ENCODE data around the gene CORO7. TPM values are rescaled to one million over a fixed set of nuclear protein-coding genes. Genes with fewer than 3 reads are reported as not detected.
A peak's percentile ranks its signal among the peaks of the same experiment; 100 is the strongest.

CORO7 gene
- total RNA-seq, 2 donors from 2014 or later, result 28.5 to 29.5 TPM

DNA sequence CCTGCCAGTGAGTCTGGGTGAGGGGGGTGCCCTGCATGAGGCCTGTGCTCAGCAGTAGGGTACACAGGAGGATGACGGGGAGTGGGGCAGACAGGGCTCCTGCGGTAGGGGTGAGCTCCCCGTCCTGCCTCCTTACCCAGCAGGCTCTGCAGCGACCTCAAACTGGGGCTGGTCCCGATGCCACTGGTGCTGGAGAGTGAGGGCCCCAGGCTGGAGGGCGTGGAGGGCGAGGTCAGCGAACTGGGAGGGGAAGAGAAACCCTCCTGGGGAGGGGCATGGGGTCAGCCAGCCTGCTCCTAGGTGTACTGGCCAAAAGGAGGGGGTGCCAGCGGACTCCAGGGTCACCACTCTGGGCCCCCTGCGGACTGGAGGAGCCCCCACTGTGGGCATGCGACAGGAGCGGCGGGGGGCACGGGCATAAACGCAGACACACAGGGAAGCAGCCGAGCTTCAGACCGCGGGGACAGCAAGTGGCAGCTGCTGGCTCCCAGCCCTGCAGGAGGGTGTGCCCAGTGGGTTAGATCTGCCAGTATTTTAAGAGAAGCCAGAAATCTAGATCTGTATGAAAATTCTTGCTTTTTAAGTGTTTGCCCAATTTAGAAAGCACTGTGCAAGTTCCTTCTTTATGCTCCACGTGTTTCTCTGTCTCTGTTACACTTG is 53.8 kb downstream of the CORO7 start:
- intact Hi-C loops (cut with DNase I), result no loop called here
- DNase-seq (ENCODE audit: low spot score), result no peak

DNA sequence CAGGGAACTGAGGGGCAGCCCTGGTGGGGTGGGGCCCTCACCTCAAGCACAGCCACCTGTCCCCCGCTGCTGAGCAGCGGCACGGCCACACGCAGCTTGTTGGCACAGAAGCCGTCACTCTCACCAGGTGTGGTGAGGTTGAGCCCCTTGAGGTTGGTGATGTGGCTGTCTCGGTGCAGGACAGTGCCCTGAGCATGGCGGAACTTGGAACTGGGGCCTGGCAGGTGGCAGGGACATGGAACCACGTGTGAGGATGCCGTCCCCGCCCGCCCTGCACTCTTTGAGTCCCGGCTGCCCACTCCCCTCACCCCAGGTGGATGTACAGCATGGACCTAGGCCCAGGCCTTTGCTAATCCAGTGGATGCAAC is 54.5 kb downstream of the CORO7 start:
- intact Hi-C loops (cut with DNase I), result no loop called here
- no peak for DNase-seq (ENCODE audit: low spot score)

DNA sequence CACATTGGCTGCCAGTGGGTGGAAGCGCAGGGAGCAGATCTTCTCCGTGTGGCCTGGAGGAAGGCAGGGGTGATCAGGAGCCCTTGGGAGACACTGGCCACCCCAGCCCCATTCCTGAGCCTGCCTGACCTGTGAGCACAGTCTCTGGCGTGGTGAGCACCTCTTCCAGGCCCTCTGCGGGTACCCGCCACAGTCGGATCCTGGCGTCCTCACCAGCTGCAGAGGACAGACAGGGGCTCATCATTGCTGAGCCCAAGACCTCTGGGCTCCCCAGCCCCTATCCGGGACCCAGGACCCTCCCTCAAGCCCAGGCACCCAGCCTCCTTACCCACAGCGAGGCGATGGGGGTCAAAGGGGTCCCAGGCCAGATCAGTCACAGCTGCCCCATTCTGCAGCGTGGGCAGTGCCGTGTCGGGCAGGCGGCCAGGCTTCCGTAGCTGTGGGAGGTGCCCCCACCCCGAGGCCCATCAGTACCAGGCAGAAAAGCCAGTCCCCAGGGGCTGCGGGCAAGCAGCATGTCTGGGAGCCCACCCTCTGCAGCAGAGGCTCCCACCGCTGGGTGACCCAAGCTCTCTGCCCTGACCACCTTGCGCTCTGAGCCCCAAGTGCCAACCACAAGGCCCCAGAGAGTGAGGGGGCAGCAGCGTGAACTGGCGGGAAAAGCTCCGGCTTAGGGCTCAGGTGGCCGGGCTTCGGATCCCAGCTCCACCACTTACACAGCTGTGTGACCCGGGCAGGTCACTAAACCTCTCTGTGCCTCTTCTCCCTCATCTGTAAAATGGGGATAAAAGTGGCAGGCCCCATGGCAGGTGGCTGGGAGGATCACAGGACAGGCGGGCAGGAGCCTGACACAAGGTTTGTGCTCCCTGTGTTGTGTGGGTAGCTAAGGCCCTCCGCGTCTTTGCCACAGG is 55.1 kb downstream of the CORO7 start:
- no peak for DNase-seq (ENCODE audit: low spot score)
- intact Hi-C loops (cut with DNase I), result no loop called here

DNA sequence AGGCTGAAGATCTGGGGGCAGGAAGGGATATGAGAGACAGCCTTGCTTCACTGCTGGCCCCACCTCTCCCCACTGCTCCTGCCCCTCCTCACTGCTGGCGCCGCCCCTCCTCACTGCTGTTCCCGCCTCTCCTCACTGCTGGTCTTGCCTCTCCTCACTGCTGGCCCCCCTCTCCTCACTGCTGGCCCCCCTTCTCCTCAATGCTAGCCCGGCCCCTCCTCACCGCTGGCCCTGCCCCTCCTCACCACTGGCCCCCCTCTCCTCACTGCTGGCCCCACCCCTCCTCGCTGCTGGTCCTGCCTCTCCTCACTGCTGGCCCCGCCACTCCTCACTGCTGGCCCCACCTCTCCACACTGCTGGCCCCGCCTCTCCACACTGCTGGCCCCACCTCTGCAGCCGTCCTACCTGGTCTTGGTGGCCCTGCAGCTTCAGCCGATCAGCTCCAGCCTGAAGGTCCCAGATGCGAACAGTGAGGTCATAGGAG is 55.8 kb downstream of the CORO7 start:
- intact Hi-C loops (cut with DNase I), result no loop called here
- no peak for DNase-seq (ENCODE audit: low spot score)

DNA sequence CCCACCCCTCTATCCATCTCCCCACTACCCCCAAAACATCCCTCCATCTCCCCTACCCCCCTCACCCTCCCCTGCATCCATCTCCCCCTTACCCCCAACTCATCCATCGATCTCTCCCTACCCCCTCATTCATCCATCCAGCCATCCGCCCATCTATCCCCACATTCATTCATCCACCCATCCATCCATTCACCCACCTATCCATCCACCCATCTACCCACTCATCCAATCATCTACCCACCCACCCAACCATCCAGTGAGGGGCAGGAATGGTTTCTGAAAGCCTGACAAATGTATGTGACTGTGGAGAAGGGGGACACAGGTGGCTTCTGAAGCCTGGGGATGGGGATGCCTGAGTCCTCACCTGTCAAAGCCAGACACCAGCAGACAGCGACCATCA is 56.5 kb downstream of the CORO7 start:
- DNase-seq (ENCODE audit: low spot score), result no peak
- intact Hi-C loops (cut with DNase I), result loop anchor here in 1 of 2 donors (2.0 kb wide), 1 partner anchor 43 kb away; no protein-coding TSS in a partner anchor

DNA sequence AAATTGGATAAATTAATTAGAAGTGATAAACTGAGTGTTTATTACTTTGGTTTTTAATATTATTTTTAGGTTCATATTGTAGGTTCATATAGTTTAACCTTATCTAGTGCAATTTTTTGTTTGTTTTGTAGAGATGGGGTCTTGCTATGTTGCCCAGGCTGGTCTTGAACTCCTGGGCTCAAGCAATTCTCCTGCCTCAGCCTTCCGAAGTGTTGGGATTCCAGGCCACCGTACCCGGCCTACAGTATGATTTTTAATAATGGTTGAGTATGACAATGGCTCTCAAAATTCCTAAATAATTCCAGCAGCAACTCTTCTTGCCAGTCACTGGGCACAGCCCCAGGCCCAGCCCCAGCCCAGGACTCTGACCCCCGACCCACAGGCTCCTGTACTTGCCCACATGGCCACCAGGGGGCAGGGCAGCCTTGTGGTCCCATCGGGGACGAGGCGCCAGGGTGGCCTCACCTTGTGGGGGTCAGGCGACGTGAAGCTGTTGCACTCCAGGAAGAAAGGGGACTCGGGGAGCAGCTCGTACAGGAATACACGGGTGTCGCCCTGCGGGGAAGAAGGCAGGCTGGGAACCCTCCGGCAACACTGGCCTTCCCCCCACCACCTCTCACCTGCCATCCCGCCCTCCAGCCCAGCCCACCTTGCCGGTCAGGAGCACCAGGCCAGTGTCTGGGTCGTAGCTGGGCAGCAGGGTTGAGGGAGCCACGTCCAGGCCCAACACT is 57.4 kb downstream of the CORO7 start:
- intact Hi-C loops (cut with DNase I), result loop anchor here in 1 of 2 donors (2.0 kb wide), 1 partner anchor 44 kb away; no protein-coding TSS in a partner anchor
- DNase-seq (ENCODE audit: low spot score), result no peak

DNA sequence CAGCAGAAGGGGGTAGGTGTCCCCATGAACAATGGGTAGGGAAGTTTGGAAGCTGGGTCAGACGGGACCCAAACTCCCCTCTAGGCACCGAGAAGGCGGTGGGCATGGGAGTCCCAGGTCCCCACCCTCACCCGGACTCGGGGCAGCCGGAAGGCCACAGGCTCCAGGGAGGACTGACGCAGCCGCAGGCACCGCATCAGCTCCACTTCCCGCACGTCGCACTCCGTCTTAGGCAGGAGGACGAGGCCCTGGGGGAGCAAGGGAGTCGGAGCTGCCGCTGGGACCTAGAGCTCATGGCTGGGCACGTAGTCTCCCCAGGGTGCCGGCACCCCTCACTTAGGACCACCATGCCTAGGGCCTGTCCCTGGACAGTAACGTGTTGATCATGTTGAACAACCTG is 58.2 kb downstream of the CORO7 start:
- intact Hi-C loops (cut with DNase I), result loop anchor here in 1 of 2 donors (2.0 kb wide), 1 partner anchor 45 kb away; no protein-coding TSS in a partner anchor
- no peak for DNase-seq (ENCODE audit: low spot score)

DNA sequence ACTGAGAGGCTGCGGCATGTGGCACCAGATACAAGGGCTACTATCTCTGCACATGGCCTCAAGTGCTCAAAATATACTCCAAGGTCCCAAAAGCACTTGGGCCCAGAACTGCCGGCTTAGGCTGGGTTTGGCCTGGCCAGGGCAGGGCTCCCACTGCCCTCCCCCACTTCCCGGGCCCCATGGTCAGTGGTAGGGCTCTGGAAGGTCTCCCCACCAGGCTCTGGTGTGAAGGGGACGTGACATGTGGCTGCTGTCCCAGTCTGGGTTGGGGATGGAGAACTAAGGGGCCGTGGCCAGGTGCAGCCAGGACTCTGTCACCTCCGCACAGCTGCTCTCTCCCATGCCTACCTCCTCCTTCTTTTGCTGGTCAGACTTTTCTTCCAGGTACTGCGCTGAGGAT is 59.6 kb downstream of the CORO7 start:
- intact Hi-C loops (cut with DNase I), result loop anchor here in 1 of 2 donors (1.0 kb wide), 1 partner anchor 46 kb away; no protein-coding TSS in a partner anchor
- DNase-seq (ENCODE audit: low spot score), result no peak

DNA sequence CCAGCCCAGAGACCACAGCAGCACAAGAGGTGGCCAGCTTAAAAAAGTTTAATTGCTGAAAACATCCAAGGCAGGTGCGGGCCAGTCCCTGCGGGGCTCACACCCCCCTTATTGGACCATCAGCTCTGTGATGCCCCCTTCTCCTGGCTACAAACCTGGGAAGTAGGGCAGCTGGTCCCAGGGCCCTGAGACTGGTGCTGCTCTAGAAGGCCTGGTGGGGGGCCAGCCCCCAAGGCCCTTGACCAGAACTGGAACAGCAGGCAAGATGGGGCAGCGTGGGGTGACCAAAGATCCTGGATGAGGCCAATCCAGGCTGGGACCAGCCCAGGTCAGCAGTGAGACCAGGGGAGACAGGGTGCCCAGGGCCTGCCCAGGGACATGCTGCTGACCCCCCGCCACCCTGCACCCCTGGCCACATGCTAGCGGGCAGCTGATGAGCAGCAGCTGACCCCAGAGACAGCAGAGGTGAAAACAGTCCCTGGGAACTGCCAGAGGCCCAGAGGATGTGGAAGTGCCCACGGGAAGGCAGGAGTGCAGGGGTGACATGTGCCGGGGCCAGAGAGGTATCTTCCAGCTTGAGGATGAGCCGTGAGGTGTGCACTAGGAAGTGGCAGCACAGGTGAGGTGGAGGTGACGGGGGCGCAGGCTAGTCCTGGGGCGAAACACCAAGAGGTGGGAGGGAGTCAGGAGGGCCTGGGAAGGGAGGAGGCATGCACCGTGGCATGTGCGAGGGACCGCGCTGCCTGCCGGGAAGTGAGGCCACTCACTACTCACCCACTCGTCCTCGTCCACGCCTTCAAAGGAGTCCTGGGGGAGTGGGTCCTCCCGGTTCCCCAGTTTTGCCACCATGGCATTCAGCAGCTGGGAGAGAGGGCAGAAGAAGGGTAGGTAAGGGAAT is 61.6 kb downstream of the CORO7 start:
- DNase-seq (ENCODE audit: low spot score), result no peak
- intact Hi-C loops (cut with DNase I), result no loop called here

DNA sequence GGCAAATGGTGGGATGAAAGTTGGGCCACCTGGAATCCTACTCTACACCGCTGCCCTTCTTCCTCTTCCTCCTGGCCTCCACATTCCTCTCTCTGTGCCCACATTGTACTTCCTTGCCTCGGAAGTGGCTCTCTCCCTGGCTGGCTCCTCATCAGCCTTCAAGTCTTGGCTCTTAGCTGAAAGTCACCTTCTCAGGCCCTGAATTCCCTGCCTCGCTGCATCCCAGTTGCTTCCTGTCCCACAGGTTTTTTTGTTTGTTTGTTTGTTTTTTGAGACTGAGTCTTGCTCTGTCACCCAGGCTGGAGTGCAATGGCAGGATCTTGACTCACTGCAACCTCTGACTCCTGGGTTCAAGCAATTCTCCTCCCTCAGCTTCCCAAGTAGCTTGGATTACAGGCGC is 62.7 kb downstream of the CORO7 start:
- intact Hi-C loops (cut with DNase I), result no loop called here

DNA sequence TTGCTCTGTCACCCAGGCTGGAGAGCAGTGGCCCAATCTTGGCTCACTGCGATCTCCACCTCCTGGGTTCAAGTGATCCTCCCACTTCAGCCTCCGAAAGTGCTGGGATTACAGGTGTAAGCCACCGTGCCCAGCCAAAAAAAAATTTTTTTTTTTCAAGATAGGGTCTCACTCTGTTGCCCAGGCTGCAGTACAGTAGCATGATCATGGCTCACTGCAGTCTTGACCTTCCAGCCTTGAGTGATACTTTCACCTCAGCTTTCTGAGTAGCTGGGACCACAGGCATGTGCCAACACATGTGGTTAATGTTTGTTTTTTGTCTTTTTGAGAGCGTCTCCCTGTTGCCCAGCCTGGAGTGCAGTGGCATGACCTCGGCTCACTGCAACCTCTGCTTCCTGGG is 63.6 kb downstream of the CORO7 start:
- no peak for DNase-seq (ENCODE audit: low spot score)
- intact Hi-C loops (cut with DNase I), result no loop called here

More for the DNA sequence above, 62.7 kb downstream of the CORO7 start:
- DNase-seq (ENCODE audit: low spot score), result no peak

DNA sequence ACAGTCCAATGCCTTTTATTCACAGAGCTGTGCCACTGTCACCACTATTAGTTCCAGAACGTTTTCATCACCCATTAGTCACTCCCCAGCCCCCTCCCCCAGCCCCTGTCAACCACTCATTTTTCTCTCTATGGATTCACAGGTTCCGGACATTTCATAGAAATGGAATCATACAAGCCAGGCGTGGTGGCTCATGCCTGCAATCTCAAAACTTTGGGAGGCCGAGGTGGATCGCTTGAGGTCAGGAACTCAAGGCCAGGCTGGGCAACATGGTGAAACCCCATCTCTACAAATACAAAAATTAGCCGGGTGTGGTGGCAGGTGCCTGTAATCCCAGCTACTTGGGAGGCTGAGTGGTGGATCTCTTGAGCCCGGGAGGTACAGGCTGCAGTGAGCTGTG is 64.5 kb downstream of the CORO7 start:
- no peak for DNase-seq (ENCODE audit: low spot score)
- intact Hi-C loops (cut with DNase I), result no loop called here

DNA sequence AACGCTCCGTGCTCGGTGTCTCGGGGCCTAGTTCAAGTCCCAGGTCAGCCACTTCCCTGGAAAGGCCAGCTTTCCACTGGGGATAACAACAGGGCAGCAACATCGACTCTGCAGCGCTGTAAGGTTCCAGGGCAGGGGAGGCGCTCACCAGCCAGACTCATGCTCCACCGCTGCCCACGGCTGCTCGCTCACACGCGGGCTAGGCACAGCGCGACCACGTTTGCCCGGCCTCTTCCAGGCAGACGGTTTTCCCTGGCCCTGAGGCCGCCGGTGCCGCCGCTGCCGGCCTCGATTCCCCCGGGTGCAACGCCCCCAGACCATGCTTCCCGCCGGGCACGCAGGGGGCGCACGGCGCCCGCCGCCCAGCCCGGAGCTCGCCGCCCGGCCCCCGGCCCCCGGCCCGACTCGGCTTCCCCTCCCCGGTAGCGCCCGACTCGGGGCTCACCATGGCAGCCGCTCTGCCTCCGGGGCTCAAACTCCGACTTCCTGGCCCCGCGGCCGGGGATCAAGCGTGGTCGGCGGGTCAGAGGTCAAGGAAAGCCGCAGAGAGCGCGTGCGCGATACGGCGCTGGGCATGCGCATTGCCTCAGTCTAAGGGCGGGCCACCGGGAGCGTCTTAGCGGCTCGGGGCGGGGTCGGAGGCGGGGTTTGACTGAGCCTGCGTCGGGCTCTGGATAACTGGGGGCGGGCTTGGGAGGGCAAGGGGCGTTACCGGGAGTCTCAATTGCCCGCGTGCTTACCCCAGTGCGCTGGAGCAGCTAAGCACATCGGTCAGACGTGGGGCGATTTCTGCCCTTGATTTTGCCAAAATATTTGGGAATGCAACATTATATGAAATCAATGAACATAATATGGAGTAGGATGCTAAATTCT is 65.4 kb downstream of the CORO7 start, which contains the start of gene PAM16:
Gene PAM16, minus strand, starts transcription at position 535 of the 873 bp plus-strand sequence. Its CDS starts 87 bp downstream, at position 448.
- peak; percentile 99 for DNase-seq (ENCODE audit: low spot score)
- intact Hi-C loops (cut with DNase I), result no loop called here

DNA sequence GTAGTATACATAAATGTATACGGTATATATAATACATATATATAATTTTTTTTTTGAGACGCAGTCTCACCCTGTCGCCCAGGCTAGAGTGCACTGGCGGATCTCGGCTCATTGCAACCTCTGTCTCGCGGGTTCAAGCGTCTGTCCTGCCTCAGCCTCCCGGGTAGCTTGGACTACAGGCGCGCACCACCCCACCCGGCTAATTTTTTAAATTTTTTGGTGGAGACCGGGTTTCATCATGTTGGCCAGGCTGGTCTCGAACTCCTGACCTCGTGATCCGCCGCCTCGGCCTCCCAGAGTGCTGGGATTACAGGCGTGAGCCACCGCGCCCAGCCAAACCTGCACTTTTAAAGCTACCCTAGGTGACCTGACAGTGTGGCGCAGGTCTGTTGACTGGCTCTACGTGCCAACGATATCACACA is 66.0 kb downstream of the CORO7 start:
- intact Hi-C loops (cut with DNase I), result no loop called here
- no peak for DNase-seq (ENCODE audit: low spot score)

DNA sequence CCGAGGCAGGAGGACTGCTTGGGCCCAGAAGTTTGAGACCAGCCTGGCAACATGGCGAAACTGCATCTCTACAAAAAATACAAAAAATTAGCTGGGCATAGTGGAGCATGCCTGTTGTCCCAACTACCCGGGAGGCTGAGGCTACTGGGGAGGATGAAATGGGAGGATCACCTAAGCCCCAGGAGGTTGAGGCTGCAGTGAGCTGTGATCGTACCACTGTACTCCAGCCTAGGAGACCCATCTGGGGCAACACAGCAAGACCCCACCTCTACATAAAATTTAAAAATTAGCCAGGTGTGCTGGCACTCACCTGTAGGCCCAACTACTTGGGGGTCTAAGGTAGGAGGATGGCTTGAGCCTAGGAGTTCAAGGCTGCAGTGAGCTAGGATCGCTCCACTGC is 67.1 kb downstream of the CORO7 start:
- intact Hi-C loops (cut with DNase I), result no loop called here
- no peak for DNase-seq (ENCODE audit: low spot score)

DNA sequence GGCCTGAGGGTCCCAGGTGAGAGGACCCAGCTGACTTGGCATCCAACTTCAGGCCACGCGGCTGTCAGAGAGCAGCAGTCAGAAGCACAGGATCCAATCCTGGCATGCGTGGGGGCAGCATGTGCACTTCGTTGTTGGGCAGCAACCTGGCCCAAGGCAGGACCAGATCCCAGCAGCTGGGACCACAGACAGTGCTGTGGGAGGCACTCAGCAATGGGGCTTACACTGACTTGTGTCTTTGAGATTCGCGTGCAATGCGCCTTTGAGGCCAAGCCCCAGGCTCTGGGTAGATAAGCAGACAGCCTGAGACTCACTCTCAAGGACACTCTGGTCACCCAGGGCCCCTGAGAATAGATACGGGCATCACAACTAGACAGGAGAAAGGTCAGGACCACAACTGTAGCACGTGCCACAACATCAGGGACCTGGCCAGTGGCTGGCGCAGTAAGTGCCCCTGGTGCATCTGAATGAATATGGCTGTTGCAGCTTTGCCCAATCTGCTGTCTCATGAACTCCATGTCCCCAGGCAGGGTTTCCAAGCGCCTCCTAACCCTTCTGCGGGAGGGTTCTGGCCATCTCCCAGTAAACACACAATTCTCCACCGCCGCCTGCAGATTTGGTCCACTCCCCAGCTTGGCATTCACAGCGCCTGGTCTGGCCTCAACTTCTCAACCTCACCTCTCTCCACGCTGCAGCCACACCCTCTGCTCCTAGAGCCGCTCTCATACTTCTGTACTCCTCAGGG is 68.5 kb downstream of the CORO7 start:
- intact Hi-C loops (cut with DNase I), result no loop called here
- peak; percentile 69 for DNase-seq (ENCODE audit: low spot score)

DNA sequence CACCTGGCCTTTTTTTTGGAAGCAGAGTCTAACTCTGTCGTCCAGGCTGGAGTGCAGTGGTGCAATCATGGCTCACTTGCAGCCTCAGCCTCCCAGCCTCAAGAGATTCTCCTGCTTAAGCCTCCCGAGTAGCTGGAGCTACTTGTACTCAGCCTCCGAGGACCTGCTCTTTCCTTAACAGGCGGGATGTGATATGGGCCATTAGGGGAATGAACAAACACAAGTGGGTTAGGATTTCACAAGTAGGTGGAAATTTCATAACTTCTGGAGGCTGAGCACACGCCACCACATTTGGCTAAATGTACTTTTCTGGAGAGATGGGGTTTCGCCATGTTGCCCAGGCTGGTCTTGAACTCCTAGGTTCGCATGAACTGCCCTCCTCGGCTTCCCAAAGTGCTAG is 69.4 kb downstream of the CORO7 start:
- no peak for DNase-seq (ENCODE audit: low spot score)
- intact Hi-C loops (cut with DNase I), result no loop called here
